ENCODE measurements around the gene MERTK.
"Not testable (repeated sequence)": the region's sequence is repeated elsewhere in the genome, so short reads cannot be mapped to it uniquely, and the experiment has no call there.

MERTK gene

GRCh38 chr2:111945444-111946293 is 47.3 kb downstream of the MERTK start:
- DNase-seq (ENCODE audit: low spot score): no peak

DNA sequence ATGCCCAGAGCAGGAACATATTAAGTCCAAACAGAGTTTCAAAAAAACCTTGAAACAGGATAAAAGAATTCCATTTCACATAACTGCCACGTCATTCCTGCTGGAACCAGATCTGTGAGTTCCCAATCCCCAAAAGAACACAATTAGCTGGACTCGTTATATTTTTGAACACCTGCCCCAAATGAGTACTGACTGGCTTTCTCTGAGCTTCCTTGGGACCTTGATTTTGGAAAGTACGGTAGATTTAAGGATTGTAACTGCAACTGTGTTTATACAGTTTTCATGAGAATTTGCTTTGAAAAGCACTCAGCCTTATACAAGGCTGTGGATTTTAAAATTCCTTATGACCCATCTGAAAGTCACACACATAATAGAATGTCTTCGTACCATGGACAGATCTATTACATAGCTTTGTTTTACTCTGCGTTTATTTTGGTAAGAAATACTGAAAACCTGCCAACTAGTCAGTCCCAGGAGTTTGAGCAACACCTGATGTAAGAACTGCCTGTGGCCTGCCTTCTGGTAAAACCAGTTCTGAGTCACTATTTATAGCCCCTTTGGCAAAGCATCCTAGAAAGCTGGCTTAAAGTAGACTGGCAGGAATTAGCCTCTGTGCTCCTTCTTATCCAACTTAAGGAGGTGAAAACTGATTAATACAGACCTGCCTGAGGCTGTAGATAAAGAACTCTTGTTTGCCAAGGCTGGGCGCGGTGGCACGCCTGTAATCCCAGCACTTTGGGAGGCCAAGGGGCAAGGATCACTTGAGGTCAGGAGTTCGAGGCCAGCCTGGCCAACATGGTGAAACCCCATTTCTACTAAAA is 48.1 kb downstream of the MERTK start:
- peak; percentile 25 for DNase-seq (ENCODE audit: low spot score)

DNA sequence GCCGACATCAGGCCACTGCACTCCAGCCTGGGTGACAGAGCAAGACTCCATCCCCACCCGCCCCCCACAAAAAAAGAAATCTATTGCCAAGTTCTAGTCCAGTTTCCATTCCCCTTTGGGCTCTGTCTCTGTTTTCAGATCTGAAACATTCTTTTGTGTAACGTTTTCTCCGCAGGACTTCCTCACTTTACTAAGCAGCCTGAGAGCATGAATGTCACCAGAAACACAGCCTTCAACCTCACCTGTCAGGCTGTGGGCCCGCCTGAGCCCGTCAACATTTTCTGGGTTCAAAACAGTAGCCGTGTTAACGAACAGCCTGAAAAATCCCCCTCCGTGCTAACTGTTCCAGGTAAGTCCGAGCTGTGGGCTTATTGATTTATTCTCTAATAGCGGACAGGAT is 48.8 kb downstream of the MERTK start:
- DNase-seq (ENCODE audit: low spot score): no peak

DNA sequence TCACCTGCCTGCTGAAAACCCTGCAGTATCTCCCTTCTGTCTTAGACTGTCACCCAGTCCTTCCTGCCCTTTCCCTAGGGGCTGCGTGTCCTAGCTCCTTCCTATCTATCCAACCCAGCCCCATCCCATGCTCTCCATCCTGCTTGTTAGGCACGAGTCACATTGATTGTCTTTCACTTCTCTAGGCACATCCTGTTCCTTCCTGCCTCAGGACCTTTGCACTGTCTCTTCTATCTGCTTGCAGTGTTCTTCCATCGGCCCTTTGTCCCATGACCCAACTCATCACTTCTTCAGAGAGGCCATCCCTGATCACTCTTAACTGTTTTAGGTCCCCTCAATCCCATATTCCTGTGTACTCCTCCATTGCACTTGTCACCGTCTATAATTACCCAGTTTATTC is 50.4 kb downstream of the MERTK start:
- no peak for DNase-seq (ENCODE audit: low spot score)

DNA sequence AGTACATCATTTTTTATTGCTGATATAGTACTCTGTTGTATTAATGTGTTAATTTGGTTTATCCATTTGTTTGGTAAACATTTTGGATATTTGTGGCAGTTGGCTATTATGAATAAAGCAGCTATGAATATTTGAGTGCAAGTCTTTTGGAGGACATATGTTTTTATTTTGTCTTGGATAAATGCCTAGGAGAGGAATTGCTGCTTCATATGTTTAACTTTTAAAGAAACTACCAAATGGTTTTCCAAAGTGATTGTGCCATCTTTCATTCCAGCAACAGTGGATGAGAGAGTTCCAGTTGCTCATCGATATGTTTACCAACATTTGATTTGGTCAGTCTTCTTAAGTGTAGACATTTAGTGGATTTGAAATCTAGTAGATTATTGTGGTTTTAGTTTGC is 51.8 kb downstream of the MERTK start:
- no peak for DNase-seq (ENCODE audit: low spot score)

DNA sequence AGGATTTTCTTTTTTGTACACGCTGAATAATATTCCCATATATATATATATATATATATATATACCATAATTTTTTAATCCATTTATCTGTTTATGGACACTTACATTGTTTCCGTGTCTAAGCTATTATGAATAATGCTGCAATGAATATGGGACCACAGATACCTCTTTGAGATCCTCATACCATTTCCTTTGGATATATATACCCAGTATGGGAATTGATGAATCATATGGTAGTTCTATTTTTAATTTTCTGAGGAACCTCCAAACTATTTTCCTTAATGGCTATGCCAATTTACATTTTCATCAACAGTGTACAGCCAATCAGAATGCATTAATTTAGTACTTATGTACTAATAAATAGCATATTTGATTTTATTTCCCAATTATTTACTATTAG is 53.1 kb downstream of the MERTK start:
- DNase-seq (ENCODE audit: low spot score): no peak

DNA sequence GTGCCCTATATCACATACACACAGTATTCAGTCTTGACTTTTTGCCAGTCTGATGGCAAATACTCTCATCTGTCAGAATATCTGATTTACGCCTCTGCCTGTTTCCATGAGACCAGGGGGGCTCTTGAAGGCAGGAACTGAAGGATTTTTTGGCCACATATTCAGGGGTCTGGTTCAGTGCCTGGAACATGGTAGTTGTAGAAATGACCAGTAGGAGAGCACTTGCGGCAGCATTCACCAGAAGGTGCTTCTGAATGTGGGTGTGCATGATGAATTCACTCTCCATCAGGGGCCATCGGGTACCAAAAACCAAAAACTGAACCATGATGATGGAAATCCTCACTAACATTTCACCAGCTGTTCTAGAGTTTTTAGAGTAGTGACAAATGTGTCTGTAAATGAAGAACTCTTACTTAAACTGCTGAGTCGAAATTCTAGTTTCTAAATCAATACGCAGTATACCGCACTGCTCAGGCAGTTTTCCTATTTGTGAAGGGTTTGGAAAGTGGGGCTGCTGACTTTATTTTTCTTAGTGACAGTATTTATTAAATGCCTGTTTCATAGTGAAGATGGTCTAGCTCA is 54.6 kb downstream of the MERTK start:
- no peak for DNase-seq (ENCODE audit: low spot score)

DNA sequence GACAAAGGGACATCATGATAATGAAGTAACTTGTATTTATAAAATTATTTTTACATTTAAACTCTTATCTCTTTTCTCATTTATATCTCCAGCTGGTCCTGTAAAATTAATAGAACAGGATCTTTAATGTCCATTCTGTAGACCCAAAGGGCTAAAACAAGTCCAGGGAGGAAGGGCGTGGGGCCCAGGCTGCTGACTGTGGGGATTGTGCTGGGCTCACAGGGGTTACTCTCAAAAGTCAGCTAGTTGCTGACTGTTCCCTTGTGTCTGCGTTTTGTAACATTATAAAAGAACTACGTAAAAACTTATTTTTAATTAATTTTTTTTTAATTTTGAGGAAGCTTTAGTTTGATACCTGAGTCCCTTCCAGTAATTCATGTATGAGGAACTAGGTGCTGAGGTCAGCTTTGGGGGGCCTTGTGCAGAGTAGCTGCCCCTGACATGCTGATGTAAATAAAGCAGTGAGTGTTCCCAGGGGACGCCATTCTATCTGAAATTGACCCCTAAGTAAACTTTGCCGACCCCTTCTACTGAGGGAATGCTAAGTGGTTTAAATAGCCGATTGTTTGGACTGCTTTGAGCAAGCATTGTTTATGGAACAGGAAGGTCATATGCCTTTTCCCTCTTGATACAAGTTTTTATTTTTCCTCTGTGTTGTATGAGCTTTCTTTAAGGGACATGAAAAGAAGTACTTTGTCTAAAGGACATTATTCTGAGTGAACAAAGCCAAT is 56.4 kb downstream of the MERTK start:
- no peak for DNase-seq (ENCODE audit: low spot score)

DNA sequence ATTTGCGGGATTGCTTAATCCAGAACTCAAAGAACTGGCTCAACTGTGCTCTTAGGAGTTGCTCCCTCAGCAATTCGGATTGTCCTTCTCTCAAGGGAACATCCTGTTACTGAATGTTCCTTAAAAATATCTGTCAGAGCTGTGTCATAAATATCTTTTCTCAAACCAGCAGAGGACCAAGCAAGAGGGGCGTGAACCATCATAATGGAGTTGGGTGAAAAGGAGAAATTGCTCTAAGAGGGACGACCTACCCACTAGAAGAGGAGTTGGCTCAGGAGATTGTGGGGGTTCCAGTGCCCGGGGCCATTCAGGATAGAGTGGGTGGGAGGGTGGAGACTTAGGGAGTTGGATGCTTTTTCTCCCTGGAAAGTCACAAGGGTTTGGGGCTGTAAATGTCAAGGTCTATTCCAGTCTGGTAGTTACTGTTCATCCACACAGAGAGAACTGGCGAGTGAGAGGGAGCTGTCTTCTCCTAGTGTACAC is 59.5 kb downstream of the MERTK start:
- DNase-seq (ENCODE audit: low spot score): no peak

GRCh38 chr2:111958901-111959300 is 60.5 kb downstream of the MERTK start:
- no peak for DNase-seq (ENCODE audit: low spot score)

DNA sequence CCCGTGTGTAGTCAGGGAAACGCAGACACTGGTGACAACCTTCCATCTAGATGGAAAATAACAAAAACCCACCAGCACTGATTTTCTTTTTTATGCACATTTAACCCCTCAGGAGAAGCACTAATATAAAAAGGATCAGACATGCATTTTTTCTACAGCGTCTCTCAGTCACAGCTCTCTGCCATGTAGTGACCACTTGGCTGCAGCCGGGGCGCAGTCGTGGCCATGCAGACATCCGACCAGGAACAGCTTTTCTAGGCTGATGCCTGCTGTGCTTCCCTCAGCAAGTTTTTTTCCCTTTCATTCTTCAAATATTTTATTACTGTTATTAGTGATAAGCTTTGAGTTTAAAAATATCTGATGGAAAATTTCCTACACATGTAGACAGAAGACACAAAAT is 63.3 kb downstream of the MERTK start:
- no peak for DNase-seq (ENCODE audit: low spot score)

DNA sequence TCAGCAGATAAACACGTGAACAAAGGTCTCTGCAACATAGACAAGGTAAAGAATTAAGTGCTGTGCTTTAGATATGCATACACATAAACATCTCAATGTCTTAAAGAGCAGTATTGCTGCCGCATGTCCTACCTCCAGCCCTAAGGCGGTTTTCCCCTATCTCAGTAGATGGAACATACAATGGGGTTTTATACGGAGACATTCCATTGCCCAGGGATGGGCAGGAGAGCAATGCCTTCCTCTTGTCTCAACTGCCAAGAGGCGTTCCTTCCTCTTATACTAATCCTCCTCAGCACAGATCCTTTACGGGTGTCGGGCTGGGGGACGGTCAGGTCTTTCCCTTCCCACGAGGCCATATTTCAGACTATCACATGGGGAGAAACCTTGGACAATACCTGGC is 64.7 kb downstream of the MERTK start:
- DNase-seq (ENCODE audit: low spot score): not testable (repeated sequence)

DNA sequence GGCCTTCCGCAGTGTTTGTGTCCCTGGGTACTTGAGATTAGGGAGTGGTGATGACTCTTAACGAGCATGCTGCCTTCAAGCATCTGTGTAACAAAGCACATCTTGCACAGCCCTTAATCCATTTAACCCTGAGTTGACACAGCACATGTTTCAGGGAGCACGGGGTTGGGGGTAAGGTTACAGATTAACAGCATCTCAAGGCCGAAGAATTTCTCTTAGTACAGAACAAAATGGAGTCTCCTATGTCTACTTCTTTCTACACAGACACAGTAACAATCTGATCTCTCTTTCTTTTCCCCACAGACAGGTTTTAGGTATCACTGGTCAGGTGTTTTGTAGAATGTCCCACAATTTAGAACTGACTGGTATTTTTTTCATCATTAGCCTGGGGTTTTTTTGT is 65.1 kb downstream of the MERTK start:
- DNase-seq (ENCODE audit: low spot score): not testable (repeated sequence)

DNA sequence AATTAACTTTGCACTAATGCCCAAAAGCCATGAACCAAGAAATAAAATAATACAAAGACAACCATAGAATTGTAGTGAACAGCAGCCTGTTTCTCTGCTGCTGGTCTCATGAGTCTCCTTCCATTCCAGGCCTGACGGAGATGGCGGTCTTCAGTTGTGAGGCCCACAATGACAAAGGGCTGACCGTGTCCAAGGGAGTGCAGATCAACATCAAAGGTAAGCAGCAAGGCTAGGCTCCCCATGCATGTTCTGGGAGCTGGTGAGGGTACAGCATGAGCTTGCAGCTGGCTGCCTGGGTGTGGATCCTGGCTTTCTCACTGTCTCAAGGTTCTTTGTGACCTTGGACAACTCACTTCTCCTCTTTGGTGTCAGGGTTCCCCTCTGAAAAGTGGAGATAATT is 66.7 kb downstream of the MERTK start:
- DNase-seq (ENCODE audit: low spot score): no peak

DNA sequence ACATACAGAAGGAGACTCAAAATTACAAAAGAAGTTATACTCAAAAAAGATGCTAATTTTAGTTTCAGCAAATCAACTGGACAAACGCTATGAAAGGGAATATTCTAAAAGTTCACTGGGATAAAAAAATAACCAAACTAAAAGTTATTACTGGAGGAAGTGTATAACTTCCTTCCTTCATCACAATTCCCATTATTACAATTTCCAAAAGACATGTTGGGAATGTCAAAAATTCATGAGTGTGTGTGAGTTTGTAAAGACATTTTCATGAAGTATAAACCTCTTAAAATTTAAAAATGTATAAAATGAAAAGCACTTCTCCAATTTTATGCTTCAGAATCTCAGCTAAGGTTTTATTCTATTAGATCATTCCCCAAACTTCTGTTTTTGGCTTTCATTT is 67.8 kb downstream of the MERTK start:
- DNase-seq (ENCODE audit: low spot score): no peak

- no peak for DNase-seq (ENCODE audit: low spot score)
Observed at GRCh38 chr2:111967018-111967417, 68.6 kb downstream of the MERTK start.

GRCh38 chr2:111970453-111970852 is 72.0 kb downstream of the MERTK start:
- DNase-seq (ENCODE audit: low spot score): no peak

- no peak for DNase-seq (ENCODE audit: low spot score)
Observed at GRCh38 chr2:111972955-111973565, 74.7 kb downstream of the MERTK start.

DNA sequence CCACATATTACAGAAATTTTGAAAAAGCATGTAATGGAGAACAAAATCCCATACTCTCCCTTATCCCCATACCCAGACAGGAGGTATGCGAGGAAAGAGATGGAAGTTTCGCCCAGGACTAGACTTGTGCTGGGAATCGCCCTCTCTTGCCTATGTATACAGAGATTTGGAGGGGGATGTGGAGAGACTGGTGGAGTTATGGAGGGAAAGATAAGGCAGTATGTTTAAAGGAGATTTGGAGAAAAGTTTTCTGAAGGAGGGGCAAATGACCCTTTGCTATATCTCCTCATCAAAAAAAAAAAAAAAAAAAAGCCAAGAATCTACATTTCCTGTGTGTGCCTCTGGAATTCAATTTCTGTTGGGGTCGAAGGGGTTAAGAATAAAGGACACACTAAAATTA is 75.3 kb downstream of the MERTK start:
- no peak for DNase-seq (ENCODE audit: low spot score)

- no peak for DNase-seq (ENCODE audit: low spot score)
Observed at GRCh38 chr2:111975053-111975552, 76.7 kb downstream of the MERTK start.

DNA sequence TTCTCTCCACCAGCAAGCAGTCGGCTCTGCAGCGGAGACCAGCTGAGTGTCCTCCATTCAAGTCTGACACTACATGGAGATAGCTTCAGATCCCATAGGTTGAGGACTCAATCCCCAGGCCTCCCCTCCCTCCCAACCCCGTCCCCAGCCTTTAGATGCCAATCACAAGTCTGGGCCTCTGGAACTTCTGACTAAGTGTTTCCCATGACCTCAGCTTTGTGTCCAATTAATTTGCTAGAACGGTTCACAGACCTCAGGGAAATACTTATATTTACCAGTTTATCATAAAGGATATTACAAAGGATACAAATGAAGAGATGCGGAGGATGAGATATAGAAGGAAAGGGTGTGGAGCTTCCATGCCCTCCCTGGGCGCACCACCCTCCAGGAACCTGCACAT is 77.4 kb downstream of the MERTK start:
- no peak for DNase-seq (ENCODE audit: low spot score)
